Erythroblast (primary cell): ENCODE data around the gene MPZL2.

Experiments
- GATA1 ChIP-seq: IDR thresholded peaks from 2 replicates; pipeline ENCODE4 v1.6.1; 2011; ENCODE audit warnings: low read depth, mild to moderate bottlenecking, control low read depth, low read length, moderate library complexity
- POLR2A ChIP-seq: IDR thresholded peaks from 2 replicates; pipeline ENCODE4 v1.6.1; 2011; ENCODE audit warnings: mild to moderate bottlenecking, low read length

GRCh38 chr11:118213781-118214180 is 50.3 kb downstream of the MPZL2 start:
- TF ChIP-seq POLR2A (no peak), GATA1 (no peak)
